K562 (cell line): Measurements from ENCODE around the gene SPDYE4. TPM values are rescaled to one million over a fixed set of nuclear protein-coding genes. Genes with fewer than 3 reads are reported as not detected.

Source experiments
- ETS2 ChIP-seq: IDR thresholded peaks from 2 replicates; pipeline ENCODE4 v1.6.1; 2016; ENCODE audit warnings: borderline replicate concordance, missing genetic modification characterization, mild to moderate bottlenecking, moderate library complexity, missing compliant biosample characterization; ENCODE audit not compliant: poor library complexity, severe bottlenecking
- FOXP4 ChIP-seq: sonication (generic); formaldehyde crosslinking; IDR thresholded peaks from 2 replicates; pipeline ENCODE4 v1.8.0; 2022; ENCODE audit warnings: mild to moderate bottlenecking, missing genetic modification reagents, borderline replicate concordance
- MED1 ChIP-seq: sonication (generic); formaldehyde crosslinking; IDR thresholded peaks from 2 replicates; pipeline ENCODE4 v1.8.1; 2023; ENCODE audit warnings: missing genetic modification reagents, borderline replicate concordance
- NR2C2 ChIP-seq, 2 experiments: fragments of 200-800 bp in 1 of 2; sonication (Bioruptor generic) in 1 of 2; sonication (generic) in 1 of 2; formaldehyde crosslinking in 1 of 2; IDR thresholded peaks; 2 replicates each; pipeline versions ENCODE4 v1.6.1 to v1.8.0; 2016 to 2022; ENCODE audit warnings: mild to moderate bottlenecking in 1 of 2, missing compliant biosample characterization in 1 of 2, missing genetic modification characterization in 1 of 2, missing genetic modification reagents in 1 of 2
- OTX1 ChIP-seq: fragments of 450-650 bp; formaldehyde crosslinking; IDR thresholded peaks from 2 replicates; pipeline ENCODE4 v1.4.0; 2022; ENCODE audit warnings: mild to moderate bottlenecking
- RUNX1 ChIP-seq: sonication (generic); IDR thresholded peaks from 2 replicates; pipeline ENCODE4 v1.6.1; 2016; ENCODE audit warnings: antibody characterized with exemption, low read depth
- SRSF9 ChIP-seq: fragments of 200-400 bp; formaldehyde crosslinking; IDR thresholded peaks from 2 replicates; pipeline ENCODE4 v1.6.1; 2017; ENCODE audit warnings: low read depth, low read length, borderline replicate concordance
- WHSC1 ChIP-seq: IDR thresholded peaks from one replicate; pipeline ENCODE4 v1.6.1; 2012; ENCODE audit warnings: low read length, control low read depth, inconsistent platforms
- ZBTB1 ChIP-seq: sonication (generic); formaldehyde crosslinking; IDR thresholded peaks from 2 replicates; pipeline ENCODE4 v1.8.1; 2023; ENCODE audit warnings: missing genetic modification reagents, low read depth, mild to moderate bottlenecking, borderline replicate concordance
- ZBTB49 ChIP-seq: sonication (generic); formaldehyde crosslinking; IDR thresholded peaks from 2 replicates; pipeline ENCODE4 v1.8.0; 2022; ENCODE audit warnings: missing genetic modification reagents, mild to moderate bottlenecking, borderline replicate concordance
- ZNF764 ChIP-seq: fragments of 250-450 bp; sonication (Bioruptor Pico); IDR thresholded peaks from 2 replicates; pipeline ENCODE4 v1.4.0; 2020; ENCODE audit warnings: low read depth, mild to moderate bottlenecking, moderate library complexity
- polyA plus RNA-seq, 8 experiments: library from polyadenylated mRNA; depleted of rRNA in 4 of 8; stranded (reverse) in 5 of 8; unstranded in 3 of 8; fragments of >200 nt; fragmentation: Nextera tagmentation in 2 of 8; fragmentation: Illumina TruSeq in 1 of 8; extraction: Ambion mirVana in 2 of 8; extraction: Trizol in 1 of 8; gene quantifications; 2 replicates each; pipeline versions ENCODE4 v1.2.1 to v1.2.3, GENCODE V29; 2011 to 2014; ENCODE audit warnings: inconsistent platforms in 1 of 8, missing spikeins in 1 of 8
- total RNA-seq, 7 experiments: library from RNA; depleted of rRNA in 6 of 7; stranded (reverse); fragments of >200 nt in 6 of 7; fragmentation: Illumina TruSeq in 2 of 7; extraction: Trizol in 2 of 7; gene quantifications; 2 replicates each; pipeline versions ENCODE4 v1.2.1 to v1.2.3, GENCODE V29; 2011 to 2021; ENCODE audit warnings: low replicate concordance in 1 of 7
- TF ChIP-seq, protein P1 (sequence below), 2 experiments: fragments of 200-800 bp in 1 of 2; sonication (Bioruptor generic) in 1 of 2; sonication (generic) in 1 of 2; formaldehyde crosslinking in 1 of 2; IDR thresholded peaks in 1 of 2; conservative IDR thresholded peaks in 1 of 2; 2 replicates each; pipeline versions ENCODE4 v1.5.0 to v1.6.1; 2016 to 2020; ENCODE audit warnings: missing compliant biosample characterization in 1 of 2, missing genetic modification characterization in 1 of 2, missing genetic modification reagents in 1 of 2
- TF ChIP-seq, protein P2 (sequence below): sonication (generic); formaldehyde crosslinking; IDR thresholded peaks from 2 replicates; pipeline ENCODE4 v1.8.1; 2023; ENCODE audit warnings: mild to moderate bottlenecking, missing genetic modification reagents
- TF ChIP-seq, protein P3 (sequence below): fragments of 250-450 bp; sonication (Bioruptor Pico); IDR thresholded peaks from 2 replicates; pipeline ENCODE4 v1.8.0; 2022; ENCODE audit warnings: inconsistent platforms, mild to moderate bottlenecking, moderate library complexity, borderline replicate concordance

The SPDYE4 gene
- total and polyA plus RNA-seq, 9 of the 15 experiments (the other 6 are each of a cell fraction or from before 2014, with no cell fraction given), result not detected

DNA sequence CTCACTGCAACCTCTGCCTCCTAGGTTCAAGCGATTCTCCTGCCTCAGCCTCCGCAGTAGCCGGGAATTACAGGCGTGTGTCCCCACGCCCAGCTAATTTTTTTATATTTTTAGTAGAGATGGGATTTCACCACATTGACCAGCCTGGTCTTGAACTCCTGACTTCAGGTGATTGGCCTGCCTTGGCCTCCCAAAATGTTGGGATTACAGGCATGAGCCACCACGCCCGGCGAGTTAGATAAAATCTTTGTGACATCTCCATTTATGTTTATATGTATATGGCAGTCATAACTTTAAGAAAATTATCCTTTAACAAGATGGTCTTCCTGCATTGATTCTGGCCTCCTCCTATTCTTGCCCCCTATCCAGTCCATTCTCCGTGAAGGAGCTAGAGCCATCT lies 37.8 kb downstream of the SPDYE4 start (continued):
- TF ChIP-seq, protein P1, sequence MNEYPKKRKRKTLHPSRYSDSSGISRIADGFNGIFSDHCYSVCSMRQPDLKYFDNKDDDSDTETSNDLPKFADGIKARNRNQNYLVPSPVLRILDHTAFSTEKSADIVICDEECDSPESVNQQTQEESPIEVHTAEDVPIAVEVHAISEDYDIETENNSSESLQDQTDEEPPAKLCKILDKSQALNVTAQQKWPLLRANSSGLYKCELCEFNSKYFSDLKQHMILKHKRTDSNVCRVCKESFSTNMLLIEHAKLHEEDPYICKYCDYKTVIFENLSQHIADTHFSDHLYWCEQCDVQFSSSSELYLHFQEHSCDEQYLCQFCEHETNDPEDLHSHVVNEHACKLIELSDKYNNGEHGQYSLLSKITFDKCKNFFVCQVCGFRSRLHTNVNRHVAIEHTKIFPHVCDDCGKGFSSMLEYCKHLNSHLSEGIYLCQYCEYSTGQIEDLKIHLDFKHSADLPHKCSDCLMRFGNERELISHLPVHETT (CRISPR knock-in tag; conservative IDR thresholded peaks at IDR 0.05 in 1 of 2, IDR thresholded peaks at IDR 0.05 in 1 of 2), result no peak
- TF ChIP-seq ZNF764 (no peak), SRSF9 (no peak), MED1 (CRISPR knock-in tag) (no peak), WHSC1 (no peak), NR2C2 (CRISPR knock-in tag; IDR thresholded peaks at IDR 0.05) (no peak), NR2C2 (tag; IDR thresholded peaks at IDR 0.05) (no peak), RUNX1 (no peak), ZBTB1 (CRISPR knock-in tag) (no peak), ZBTB49 (CRISPR knock-in tag) (no peak), FOXP4 (CRISPR knock-in tag) (no peak), ETS2 (tag) (no peak), OTX1 (CRISPR knock-in tag) (no peak)
- TF ChIP-seq, protein P2, sequence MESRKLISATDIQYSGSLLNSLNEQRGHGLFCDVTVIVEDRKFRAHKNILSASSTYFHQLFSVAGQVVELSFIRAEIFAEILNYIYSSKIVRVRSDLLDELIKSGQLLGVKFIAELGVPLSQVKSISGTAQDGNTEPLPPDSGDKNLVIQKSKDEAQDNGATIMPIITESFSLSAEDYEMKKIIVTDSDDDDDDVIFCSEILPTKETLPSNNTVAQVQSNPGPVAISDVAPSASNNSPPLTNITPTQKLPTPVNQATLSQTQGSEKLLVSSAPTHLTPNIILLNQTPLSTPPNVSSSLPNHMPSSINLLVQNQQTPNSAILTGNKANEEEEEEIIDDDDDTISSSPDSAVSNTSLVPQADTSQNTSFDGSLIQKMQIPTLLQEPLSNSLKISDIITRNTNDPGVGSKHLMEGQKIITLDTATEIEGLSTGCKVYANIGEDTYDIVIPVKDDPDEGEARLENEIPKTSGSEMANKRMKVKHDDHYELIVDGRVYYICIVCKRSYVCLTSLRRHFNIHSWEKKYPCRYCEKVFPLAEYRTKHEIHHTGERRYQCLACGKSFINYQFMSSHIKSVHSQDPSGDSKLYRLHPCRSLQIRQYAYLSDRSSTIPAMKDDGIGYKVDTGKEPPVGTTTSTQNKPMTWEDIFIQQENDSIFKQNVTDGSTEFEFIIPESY (CRISPR knock-in tag), result no peak
- TF ChIP-seq, protein P3, sequence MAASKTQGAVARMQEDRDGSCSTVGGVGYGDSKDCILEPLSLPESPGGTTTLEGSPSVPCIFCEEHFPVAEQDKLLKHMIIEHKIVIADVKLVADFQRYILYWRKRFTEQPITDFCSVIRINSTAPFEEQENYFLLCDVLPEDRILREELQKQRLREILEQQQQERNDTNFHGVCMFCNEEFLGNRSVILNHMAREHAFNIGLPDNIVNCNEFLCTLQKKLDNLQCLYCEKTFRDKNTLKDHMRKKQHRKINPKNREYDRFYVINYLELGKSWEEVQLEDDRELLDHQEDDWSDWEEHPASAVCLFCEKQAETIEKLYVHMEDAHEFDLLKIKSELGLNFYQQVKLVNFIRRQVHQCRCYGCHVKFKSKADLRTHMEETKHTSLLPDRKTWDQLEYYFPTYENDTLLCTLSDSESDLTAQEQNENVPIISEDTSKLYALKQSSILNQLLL (CRISPR knock-in tag), result no peak
